Activated naive CD8-positive, alpha-beta T cell treated with anti-CD3 and anti-CD28 coated beads, Interleukin-2, amount 10 ng/mL, durations not matched to agents 7 days and 5 days (primary cell): ENCODE results near the gene CHIT1. TPM values are rescaled to one million over a fixed set of nuclear protein-coding genes. Genes with fewer than 3 reads are reported as not detected.
"Not testable (repeated sequence)": the region's sequence is repeated elsewhere in the genome, so short reads cannot be mapped to it uniquely, and the experiment has no call there.

ENCODE experiments used
- ATAC-seq: fragments of 150-1000 bp; cut with Tn5 transposase; one replicate; pipeline ENCODE4 v1.10.0; 2021; ENCODE audit warnings: low read depth, moderate library complexity
- POLR2A ChIA-PET: fragments of 350-600 bp; sonication (Branson Sonifier 250); formaldehyde crosslinking; loops from one replicate; lab custom pipeline; 2021; ENCODE audit warnings: antibody characterized with exemption; lab: Charles Lee
- DNase-seq: peaks from one replicate; pipeline ENCODE4 v3.0.0; 2021
- H3K27ac Mint-ChIP-seq: one replicate; pipeline ENCODE4 v1.8.0; 2022; ENCODE audit warnings: mild to moderate bottlenecking, mixed read lengths
- H3K27me3 Mint-ChIP-seq: one replicate; pipeline ENCODE4 v1.8.0; 2022; ENCODE audit warnings: mild to moderate bottlenecking, moderate library complexity, mixed read lengths
- H3K36me3 Mint-ChIP-seq: one replicate; pipeline ENCODE4 v1.8.0; 2021; ENCODE audit warnings: mild to moderate bottlenecking, mixed read lengths
- H3K4me1 Mint-ChIP-seq: one replicate; pipeline ENCODE4 v1.8.0; 2021; ENCODE audit warnings: mixed read lengths
- H3K4me3 Mint-ChIP-seq: one replicate; pipeline ENCODE4 v1.8.0; 2022; ENCODE audit warnings: mild to moderate bottlenecking, moderate library complexity, mixed read lengths
- H3K9me3 Mint-ChIP-seq: one replicate; pipeline ENCODE4 v1.8.0; 2021; ENCODE audit warnings: mixed read lengths
- total RNA-seq, 2 experiments: library from RNA; stranded (reverse); gene quantifications; one replicate each; pipeline ENCODE4 v1.2.3, GENCODE V29; 2021

Gene CHIT1
- total RNA-seq, 2 experiments from 2014 or later = 0.67 to 1.0 TPM

DNA sequence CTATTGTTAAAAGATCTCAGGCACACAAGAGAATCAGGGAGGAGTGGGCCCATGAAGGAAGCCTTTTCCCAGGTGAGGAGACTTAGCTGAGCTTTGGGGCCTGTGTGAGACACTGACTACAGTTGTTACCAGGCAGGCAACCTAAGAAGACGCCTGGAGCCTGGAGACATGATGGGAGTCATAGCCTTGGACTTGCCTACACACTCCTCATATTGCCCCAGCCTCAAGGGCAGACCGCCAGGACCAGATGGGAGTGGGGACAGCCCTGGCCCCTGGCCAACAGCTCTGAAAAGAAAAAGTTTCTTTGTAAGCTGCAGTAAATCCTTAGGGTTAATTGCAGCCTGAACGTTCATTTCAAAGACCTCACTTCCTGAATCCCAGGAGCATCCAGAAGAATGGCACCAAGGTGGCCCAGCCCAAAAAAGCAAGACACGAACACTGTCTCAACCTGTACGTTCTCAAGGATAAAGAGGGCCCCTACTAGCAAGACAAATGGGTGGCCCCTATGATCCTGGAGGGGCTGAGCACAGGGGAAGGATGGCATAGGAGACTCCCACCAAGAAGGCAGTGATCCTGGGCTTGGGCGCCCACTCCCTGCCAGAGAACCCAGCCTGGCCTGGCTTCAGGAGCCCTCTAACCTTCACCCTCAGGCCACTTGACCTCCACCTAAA lies 42.6 kb upstream of the CHIT1 start:
- H3K27me3 Mint-ChIP-seq = no peaks in the 10 kb centered on the region
- peaks cover 42% of the 10 kb centered on the region for H3K4me1 Mint-ChIP-seq
- DNase-seq (no peak), ATAC-seq (no peak)
- H3K4me3 Mint-ChIP-seq = no peak overlapping the region
- no peaks in the 10 kb centered on the region for H3K9me3 Mint-ChIP-seq
- no peaks in the 10 kb centered on the region for H3K36me3 Mint-ChIP-seq
- H3K27ac Mint-ChIP-seq = no peak overlapping the region
- POLR2A ChIA-PET = interaction anchor here (0.6 to 4.8 kb wide), 8 partner anchors 17 to 71 kb away, joined by 3 to 48 read pairs (median 6); partner anchors contain the start of gene BTG2

DNA sequence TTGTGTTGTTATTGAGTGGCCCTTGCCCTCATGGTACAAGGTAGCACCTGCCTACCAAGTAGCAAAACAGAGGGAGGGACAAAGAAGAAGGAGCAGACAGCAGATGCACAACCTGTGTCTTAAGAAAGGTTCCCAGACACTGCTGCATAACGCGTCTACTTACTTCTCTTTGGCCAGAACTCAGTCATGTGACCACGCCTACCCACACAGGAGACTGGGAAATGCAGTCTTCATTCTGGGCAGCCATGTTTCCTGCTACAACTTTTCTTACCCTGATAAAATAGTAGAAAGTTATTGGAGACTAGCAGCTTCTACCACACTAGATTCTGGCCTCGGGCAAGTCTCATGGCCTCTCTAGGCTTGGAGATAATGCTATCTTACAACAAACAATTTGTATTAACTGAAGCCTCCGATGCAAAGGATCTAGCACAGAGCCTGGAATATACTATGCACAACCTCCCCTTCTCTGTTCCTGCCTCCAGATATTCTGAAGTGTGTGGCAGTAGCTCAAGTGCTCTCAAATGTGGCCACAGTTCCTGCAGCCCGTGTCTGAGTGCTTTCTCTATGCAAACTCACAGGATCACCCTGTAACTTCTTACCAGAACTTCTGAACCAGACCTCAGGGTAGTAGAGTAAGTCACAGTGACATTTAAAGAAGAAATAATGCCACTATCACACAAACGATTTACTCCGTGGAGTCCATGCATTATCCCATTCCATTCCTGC lies 41.7 kb upstream of the CHIT1 start:
- Mint-ChIP-seq H3K4me1 (peaks cover 40% of the 10 kb centered on the region), H3K4me3 (no peak overlapping the region)
- POLR2A ChIA-PET = interaction anchor here (0.5 to 4.8 kb wide), 9 partner anchors 18 to 531 kb away, joined by 3 to 48 read pairs (median 4); partner anchors contain the start of gene BTG2

DNA sequence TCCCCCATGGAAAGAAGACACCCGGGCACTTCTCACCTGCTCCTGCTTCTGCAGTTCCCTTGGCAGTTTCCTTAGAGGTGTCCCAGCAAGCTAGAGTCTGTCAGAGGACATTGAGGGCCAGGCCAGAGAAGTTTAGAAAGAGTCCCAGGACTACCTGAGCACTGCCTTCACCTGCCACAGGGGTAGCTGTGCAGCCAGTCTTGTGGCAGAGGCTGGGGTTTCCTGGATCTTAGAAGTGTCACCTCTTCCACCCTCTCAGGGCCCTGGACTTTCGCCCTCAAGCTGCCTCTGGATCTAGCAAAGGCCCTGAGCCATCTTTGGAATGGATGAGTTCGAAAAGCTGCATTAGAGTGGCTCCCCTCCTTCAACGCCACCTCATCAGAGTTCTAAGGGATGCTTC lies 41.0 kb upstream of the CHIT1 start:
- Mint-ChIP-seq H3K4me3 (no peak overlapping the region), H3K27me3 (no peaks in the 10 kb centered on the region), H3K9me3 (no peaks in the 10 kb centered on the region), H3K4me1 (peaks cover 40% of the 10 kb centered on the region), H3K36me3 (no peaks in the 10 kb centered on the region), H3K27ac (no peak overlapping the region)
- POLR2A ChIA-PET = interaction anchor here (0.5 to 4.8 kb wide), 8 partner anchors 18 to 124 kb away, joined by 3 to 48 read pairs (median 5); partner anchors contain the start of gene BTG2
- ATAC-seq (no peak), DNase-seq (no peak)

More for the DNA sequence above, 41.7 kb upstream of the CHIT1 start:
- Mint-ChIP-seq H3K27me3 (no peaks in the 10 kb centered on the region), H3K36me3 (no peaks in the 10 kb centered on the region), H3K27ac (no peak overlapping the region), H3K9me3 (no peaks in the 10 kb centered on the region)
- ATAC-seq = peak; percentile 60
- no peak for DNase-seq

DNA sequence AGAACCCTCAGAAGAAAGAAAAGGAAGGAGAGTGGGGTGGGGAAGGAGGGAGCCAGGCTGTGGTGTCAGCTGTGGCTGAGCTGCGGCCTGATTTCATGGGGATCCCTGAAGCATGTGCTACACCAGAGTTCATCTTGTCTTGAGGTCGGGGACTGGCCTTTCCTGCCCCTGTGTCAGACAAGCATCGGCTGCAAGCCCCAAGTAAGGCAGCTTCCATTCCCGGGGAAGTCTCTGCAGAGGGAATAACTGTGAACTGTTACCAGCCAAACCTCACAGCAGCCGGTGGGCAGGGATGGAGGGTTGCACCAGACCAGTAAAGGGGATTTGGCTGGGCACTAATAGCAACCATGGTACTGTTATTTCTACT lies 40.2 kb upstream of the CHIT1 start:
- ATAC-seq (no peak), DNase-seq (no peak)
- POLR2A ChIA-PET = interaction anchor here (0.6 to 4.8 kb wide), 5 partner anchors 19 to 485 kb away, joined by 3 to 48 read pairs (median 4); no protein-coding TSS in a partner anchor
- H3K36me3 Mint-ChIP-seq = no peaks in the 10 kb centered on the region
- no peak overlapping the region for H3K27ac Mint-ChIP-seq
- no peaks in the 10 kb centered on the region for H3K9me3 Mint-ChIP-seq
- no peak overlapping the region for H3K4me3 Mint-ChIP-seq
- peaks cover 32% of the 10 kb centered on the region for H3K4me1 Mint-ChIP-seq
- H3K27me3 Mint-ChIP-seq = peaks cover 3% of the 10 kb centered on the region

DNA sequence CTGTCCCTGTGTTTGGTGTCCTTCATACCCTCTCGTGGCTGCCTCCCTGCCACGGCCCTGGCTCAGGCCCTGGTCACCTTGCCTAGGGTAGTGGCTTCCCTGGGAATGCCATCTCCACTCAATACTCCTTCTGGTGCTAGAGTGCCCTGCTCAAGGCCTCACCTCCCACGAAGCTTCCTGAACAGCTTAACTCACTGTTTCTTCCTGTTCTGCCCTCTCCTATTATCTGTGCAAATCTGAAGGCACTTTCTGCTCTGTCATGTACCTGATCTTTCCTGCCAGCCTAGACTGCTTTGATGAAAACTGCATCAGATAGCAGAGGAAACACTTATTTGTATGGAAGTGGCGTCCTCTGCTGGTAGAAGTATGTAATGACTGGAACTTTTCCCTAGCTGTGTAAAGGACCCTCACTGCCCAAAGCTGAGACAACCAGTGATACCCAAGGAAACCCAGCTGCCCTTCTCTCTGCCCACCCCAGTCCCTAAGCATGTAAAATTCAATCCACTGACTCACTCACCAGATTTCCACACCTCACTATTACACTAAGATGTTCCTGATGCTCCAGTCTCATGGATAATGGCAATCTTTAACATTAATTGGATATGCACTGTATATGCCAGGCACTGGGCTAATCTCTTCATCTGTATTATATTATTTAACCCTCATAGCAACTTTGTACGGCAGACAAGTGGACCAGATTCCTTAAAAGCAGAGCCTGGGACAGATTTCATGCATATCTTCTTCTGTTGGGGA lies 39.6 kb upstream of the CHIT1 start:
- H3K27me3 Mint-ChIP-seq = peaks cover 3% of the 10 kb centered on the region
- DNase-seq (peak; percentile 42), ATAC-seq (peak; percentile 32)
- H3K4me3 Mint-ChIP-seq = no peak overlapping the region
- H3K27ac Mint-ChIP-seq = no peak overlapping the region
- peaks cover 27% of the 10 kb centered on the region for H3K4me1 Mint-ChIP-seq
- no peaks in the 10 kb centered on the region for H3K36me3 Mint-ChIP-seq
- no peaks in the 10 kb centered on the region for H3K9me3 Mint-ChIP-seq
- POLR2A ChIA-PET = interaction anchor here (0.6 to 4.8 kb wide), 5 partner anchors 8 to 486 kb away, joined by 3 to 48 read pairs (median 4); no protein-coding TSS in a partner anchor

DNA sequence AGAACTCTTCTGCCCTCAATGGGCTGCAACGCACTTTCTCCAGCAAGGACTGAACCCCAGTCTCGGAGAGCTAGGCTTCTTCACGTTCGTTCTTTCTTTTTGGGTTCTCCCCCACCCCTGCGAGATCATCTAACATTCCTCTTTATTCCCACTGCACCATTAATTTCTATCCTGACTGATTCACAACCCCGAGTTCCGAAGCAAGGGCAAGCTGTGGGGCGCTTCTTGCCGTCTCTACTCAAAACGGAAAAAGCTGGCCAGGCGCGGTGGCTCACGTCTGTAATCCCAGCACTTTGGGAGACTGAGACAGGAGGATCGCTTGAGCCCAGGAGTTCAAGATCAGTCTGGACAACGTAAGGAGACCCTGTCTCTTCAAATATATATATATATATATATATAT lies 38.4 kb upstream of the CHIT1 start:
- H3K9me3 Mint-ChIP-seq = no peaks in the 10 kb centered on the region
- no peaks in the 10 kb centered on the region for H3K36me3 Mint-ChIP-seq
- DNase-seq (no peak), ATAC-seq (no peak)
- peak overlapping the region; percentile 85 for H3K4me3 Mint-ChIP-seq
- H3K27me3 Mint-ChIP-seq = peaks cover 3% of the 10 kb centered on the region
- POLR2A ChIA-PET = interaction anchor here (0.9 to 2.0 kb wide), 10 partner anchors 9 to 220 kb away, joined by 3 to 12 read pairs (median 4); partner anchors contain the start of gene BTG2
- peaks cover 18% of the 10 kb centered on the region for H3K4me1 Mint-ChIP-seq
- peak overlapping the region; percentile 61 for H3K27ac Mint-ChIP-seq

DNA sequence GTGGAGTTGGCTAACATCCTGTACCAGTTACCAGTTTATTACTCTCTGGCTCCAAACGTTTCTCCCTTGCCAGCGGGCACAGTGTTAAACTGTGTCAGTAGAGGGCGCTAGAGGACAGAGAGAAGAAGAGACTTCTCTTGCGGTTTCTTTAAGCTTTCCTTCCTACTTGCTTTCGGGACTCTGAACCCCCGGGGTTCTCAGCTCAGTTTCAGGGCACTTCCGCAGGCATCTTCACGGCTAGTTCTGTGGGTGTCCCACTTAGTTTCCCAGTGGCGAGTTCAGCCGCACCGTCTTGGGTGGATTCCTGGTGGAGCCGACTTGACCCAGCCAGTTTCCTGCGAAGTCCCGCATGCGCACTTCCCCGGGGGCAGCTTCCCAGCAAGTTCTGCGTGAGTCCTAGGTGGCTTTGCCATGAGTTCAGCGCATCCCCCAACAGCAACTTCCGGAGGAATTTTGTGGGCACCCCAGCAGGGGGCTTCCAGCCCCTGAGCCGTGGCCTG lies 37.9 kb upstream of the CHIT1 start:
- Mint-ChIP-seq H3K27ac (peak overlapping the region; percentile 61), H3K4me1 (peaks cover 18% of the 10 kb centered on the region), H3K9me3 (no peaks in the 10 kb centered on the region), H3K27me3 (peaks cover 4% of the 10 kb centered on the region), H3K36me3 (no peaks in the 10 kb centered on the region), H3K4me3 (peak overlapping the region; percentile 85)
- ATAC-seq (peak; percentile 60), DNase-seq (peak; percentile 77)
- POLR2A ChIA-PET = interaction anchor here (0.9 to 2.0 kb wide), 9 partner anchors 38 to 221 kb away, joined by 3 to 12 read pairs (median 4); partner anchors contain the start of gene BTG2

DNA sequence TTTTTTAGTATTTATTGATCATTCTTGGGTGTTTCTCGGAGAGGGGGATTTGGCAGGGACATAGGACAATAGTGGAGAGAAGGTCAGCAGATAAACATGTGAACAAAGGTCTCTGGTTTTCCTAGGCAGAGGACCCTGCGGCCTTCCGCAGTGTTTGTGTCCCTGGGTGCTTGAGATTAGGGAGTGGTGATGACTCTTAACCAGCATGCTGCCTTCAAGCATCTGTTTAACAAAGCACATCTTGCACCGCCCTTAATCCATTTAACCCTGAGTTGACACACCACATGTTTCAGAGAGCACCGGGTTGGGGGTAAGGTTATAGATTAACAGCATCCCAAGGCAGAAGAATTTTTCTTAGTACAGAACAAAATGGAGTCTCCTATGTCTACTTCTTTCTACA lies 36.7 kb upstream of the CHIT1 start:
- POLR2A ChIA-PET, H3K9me3 Mint-ChIP-seq, DNase-seq, H3K36me3 Mint-ChIP-seq, H3K4me3 Mint-ChIP-seq, H3K27ac Mint-ChIP-seq, ATAC-seq: not testable (repeated sequence)
- peaks cover 15% of the 10 kb centered on the region for H3K4me1 Mint-ChIP-seq
- peaks cover 13% of the 10 kb centered on the region for H3K27me3 Mint-ChIP-seq

DNA sequence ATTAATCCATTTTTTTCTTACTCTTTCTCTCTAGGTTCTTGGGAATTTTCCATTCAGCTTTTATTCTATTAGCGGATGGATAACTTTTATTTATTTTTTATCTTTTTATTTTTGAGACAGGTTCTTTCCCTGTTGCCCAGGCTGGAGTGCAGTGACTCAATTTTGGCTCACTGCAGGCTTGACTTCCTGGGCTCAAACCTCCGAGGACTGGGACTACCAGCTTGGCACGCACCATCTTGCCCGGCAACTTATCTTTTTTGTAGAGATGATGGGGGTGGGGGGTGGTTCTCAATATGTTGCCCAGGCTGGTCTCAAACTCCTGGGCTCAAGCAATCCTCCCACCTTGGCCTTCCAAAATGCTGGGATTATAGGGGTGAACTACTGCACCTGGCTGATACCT lies 36.1 kb upstream of the CHIT1 start:
- no peak overlapping the region for H3K27ac Mint-ChIP-seq
- no peaks in the 10 kb centered on the region for H3K9me3 Mint-ChIP-seq
- H3K27me3 Mint-ChIP-seq = peaks cover 19% of the 10 kb centered on the region
- DNase-seq (no peak), ATAC-seq (no peak)
- no peaks in the 10 kb centered on the region for H3K36me3 Mint-ChIP-seq
- H3K4me1 Mint-ChIP-seq = peaks cover 10% of the 10 kb centered on the region
- POLR2A ChIA-PET = no interaction called here
- H3K4me3 Mint-ChIP-seq = no peak overlapping the region

DNA sequence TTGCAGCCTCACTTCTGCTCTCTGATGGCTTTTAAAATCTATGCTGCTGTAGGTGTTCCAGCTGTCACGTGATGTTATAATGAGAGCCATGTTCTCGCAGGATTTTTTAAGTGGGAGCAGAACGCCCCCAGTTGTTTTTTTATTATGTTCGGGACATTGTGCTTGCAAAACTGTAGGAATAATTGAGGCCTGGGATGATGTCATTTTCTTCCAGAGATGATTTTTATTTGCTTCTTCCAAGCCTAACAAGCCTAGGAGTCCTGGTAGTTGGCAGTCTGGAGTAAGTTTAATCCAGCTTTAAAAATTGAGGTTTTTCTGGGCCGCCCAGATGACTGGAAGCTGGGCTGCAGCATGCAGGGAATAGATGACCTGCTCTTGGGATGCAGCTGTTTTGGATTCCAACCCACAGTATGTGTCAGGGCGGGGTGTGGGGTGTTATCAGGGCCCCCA lies 34.6 kb upstream of the CHIT1 start:
- POLR2A ChIA-PET = no interaction called here
- H3K36me3 Mint-ChIP-seq = no peaks in the 10 kb centered on the region
- H3K27ac Mint-ChIP-seq = no peak overlapping the region
- no peak for ATAC-seq
- DNase-seq = no peak
- peaks cover 7% of the 10 kb centered on the region for H3K4me1 Mint-ChIP-seq
- H3K9me3 Mint-ChIP-seq = no peaks in the 10 kb centered on the region
- H3K27me3 Mint-ChIP-seq = peaks cover 27% of the 10 kb centered on the region
- H3K4me3 Mint-ChIP-seq = no peak overlapping the region

DNA sequence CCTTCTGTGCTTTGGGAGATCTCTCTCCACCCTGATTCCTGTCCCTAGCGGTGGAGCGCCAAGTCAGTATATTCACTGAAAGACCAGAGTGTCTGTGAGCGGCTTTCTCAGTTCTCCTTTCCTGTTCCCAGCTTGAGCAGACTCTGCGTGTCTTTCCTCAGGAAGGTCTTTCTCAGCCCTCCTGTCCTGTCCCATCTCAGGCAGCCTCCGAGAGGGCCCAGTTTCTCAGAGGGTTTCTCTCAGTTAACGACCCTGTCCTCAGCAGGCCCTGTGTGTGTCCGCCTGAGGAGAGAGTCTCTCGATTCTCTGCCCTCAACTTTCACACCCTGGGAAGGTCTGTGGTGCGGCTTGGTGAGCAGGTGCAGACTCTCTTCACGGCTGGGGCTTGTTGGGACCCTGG lies 34.0 kb upstream of the CHIT1 start:
- no peak for ATAC-seq
- no peak overlapping the region for H3K27ac Mint-ChIP-seq
- H3K27me3 Mint-ChIP-seq = peaks cover 28% of the 10 kb centered on the region
- H3K9me3 Mint-ChIP-seq = no peaks in the 10 kb centered on the region
- H3K4me1 Mint-ChIP-seq = peaks cover 7% of the 10 kb centered on the region
- no peaks in the 10 kb centered on the region for H3K36me3 Mint-ChIP-seq
- no peak for DNase-seq
- no peak overlapping the region for H3K4me3 Mint-ChIP-seq
- POLR2A ChIA-PET = no interaction called here

DNA sequence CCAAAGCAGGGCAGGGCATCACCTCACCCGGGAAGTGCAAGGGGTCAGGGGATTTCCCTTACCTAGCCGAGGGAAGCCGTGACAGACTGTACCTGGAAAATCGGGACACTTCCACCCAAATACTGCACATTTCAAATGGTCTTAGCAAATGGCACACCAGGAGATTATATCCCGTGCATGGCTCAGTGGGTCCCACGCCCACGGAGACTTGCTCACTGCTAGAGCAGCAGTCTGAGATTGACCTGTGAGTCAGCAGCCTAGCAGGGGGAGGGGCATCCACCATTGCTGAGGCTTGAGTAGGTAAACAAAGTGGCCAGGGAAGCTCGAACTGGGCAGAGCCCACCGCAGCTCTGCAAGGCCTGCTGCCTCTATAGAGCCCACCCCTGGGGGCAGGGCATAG lies 27.2 kb upstream of the CHIT1 start:
- not testable (repeated sequence) for ATAC-seq, DNase-seq
- H3K27me3 Mint-ChIP-seq = peaks cover 55% of the 10 kb centered on the region

DNA sequence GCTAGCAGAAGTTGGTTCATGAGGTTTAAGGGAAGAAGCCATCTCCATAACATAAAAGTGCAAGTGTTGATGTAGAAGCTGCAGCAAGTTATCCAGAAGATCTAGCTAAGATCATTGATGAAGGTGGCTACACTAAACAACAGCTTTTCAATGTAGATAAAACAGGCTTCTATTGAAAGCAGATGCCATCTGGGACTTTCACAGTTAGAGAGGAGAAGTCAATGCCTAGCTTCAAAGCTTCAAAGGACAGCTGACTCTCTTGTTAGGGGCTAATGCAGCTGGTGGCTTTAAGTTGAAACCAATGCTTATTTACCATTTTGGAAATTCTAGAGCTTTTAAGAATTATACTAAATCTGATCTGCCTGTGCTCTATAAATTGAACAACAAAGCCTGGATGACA lies 25.3 kb upstream of the CHIT1 start:
- H3K4me1 Mint-ChIP-seq, H3K9me3 Mint-ChIP-seq, ATAC-seq, DNase-seq, H3K36me3 Mint-ChIP-seq, H3K4me3 Mint-ChIP-seq, H3K27ac Mint-ChIP-seq, POLR2A ChIA-PET: not testable (repeated sequence)
- peaks cover 48% of the 10 kb centered on the region for H3K27me3 Mint-ChIP-seq

More for the DNA sequence above, 27.2 kb upstream of the CHIT1 start:
- H3K9me3 Mint-ChIP-seq, POLR2A ChIA-PET, H3K27ac Mint-ChIP-seq, H3K4me1 Mint-ChIP-seq, H3K4me3 Mint-ChIP-seq, H3K36me3 Mint-ChIP-seq: not testable (repeated sequence)
